K562 (cell line): ENCODE results near the gene IBTK. TPM values are rescaled to one million over a fixed set of nuclear protein-coding genes. Genes with fewer than 3 reads are reported as not detected.

Experiments
- ATAC-seq: fragments of 200-7000 bp; cut with Tn5 transposase; 3 replicates; pipeline ENCODE4 v1.9.1; 2020; ENCODE audit warnings: moderate library complexity
- BruUV-seq: library from RNA; stranded (reverse); fragments of 400-500 nt; replicated peaks from 2 replicates; lab custom pipeline; 2021; lab: Mats Ljungman, UMichigan
- CTCF ChIA-PET: fragments of 300-600 bp; formaldehyde crosslinking; extraction: SDS; loops from one replicate; lab custom pipeline; 2021; ENCODE audit warnings: low intra/inter-chr PET ratio; lab: Yijun Ruan, JAX
- POLR2A ChIA-PET: fragments of 300-600, 350-650 bp; sonication (Branson Sonifier 250); formaldehyde crosslinking; extraction: SDS; loops from one replicate; lab custom pipeline; 2021; ENCODE audit warnings: antibody characterized with exemption, inconsistent platforms; lab: Yijun Ruan, JAX
- DNase-seq, 4 experiments: peaks; one replicate each; pipeline versions ENCODE4 v3.0.0 to v3.0.0-alpha.2; 2011 to 2018; ENCODE audit warnings: low spot score in 3 of 4, mixed read lengths in 3 of 4; ENCODE audit errors: extremely low read depth in 1 of 4
- FAIRE-seq: peaks from 2 replicates; lab custom pipeline; 2011; peaks lifted over from hg19 to GRCh38; lab: Jason Lieb, UNC
- H2AFZ ChIP-seq: 2 replicates; pipeline ENCODE4 v1.6.0; 2011; ENCODE audit warnings: low read depth, low read length, control low read depth, inconsistent platforms
- H3K27ac ChIP-seq: fragments of 200-600 bp; 3 replicates; pipeline ENCODE4 v1.8.0; 2011; ENCODE audit warnings: low read depth, mild to moderate bottlenecking, control low read depth, inconsistent platforms, low read length, moderate library complexity, mixed read lengths; ENCODE audit errors: extremely low read depth
- H3K27me3 ChIP-seq, 2 experiments: fragments of 300-600 bp in 1 of 2; 2 replicates in 1 of 2; 3 replicates in 1 of 2; pipeline versions ENCODE4 v1.6.0 to v1.8.0; 2011; ENCODE audit warnings: inconsistent platforms in 2 of 2, low read length in 2 of 2, mild to moderate bottlenecking in 1 of 2, mixed read lengths in 1 of 2, moderate library complexity in 1 of 2; ENCODE audit not compliant: control insufficient read depth in 2 of 2, insufficient read depth in 2 of 2
- H3K36me3 ChIP-seq: fragments of 300-600 bp; 3 replicates; pipeline ENCODE4 v1.8.0; 2011; ENCODE audit warnings: mild to moderate bottlenecking, low read length, inconsistent platforms; ENCODE audit not compliant: control insufficient read depth, insufficient read depth
- H3K4me1 ChIP-seq, 2 experiments: fragments of 200-600 bp in 1 of 2; replicated peaks in 1 of 2; 2 replicates in 1 of 2; 3 replicates in 1 of 2; pipeline versions ENCODE4 v1.5.1 to v1.8.0; 2011; ENCODE audit warnings: inconsistent platforms in 2 of 2, low read length in 2 of 2, mild to moderate bottlenecking in 1 of 2, mixed read lengths in 1 of 2, moderate library complexity in 1 of 2; ENCODE audit not compliant: control insufficient read depth in 2 of 2, insufficient read depth in 2 of 2
- H3K4me2 ChIP-seq: 2 replicates; pipeline ENCODE4 v1.6.1; 2011; ENCODE audit warnings: low read length, control low read depth, inconsistent platforms, mixed read lengths; ENCODE audit not compliant: insufficient read depth
- H3K4me3 ChIP-seq: fragments of 200-600 bp; sonication (generic), shearing (Covaris generic); 2 replicates; pipeline ENCODE4 v1.5.1; 2016; ENCODE audit warnings: control low read depth, inconsistent platforms
- H3K79me2 ChIP-seq: fragments of 200-600 bp; 3 replicates; pipeline ENCODE4 v1.8.0; 2011; ENCODE audit warnings: low read length, inconsistent platforms; ENCODE audit not compliant: control insufficient read depth, insufficient read depth
- H3K9ac ChIP-seq, 2 experiments: 2 replicates each; pipeline versions ENCODE4 v1.6.0 to v1.6.1; 2011; ENCODE audit warnings: low read depth in 2 of 2, low read length in 2 of 2, control low read depth in 1 of 2, inconsistent platforms in 1 of 2, mild to moderate bottlenecking in 1 of 2, mixed read lengths in 1 of 2; ENCODE audit not compliant: insufficient read depth in 1 of 2
- H3K9me1 ChIP-seq: one replicate; pipeline ENCODE4 v1.6.0; 2011; ENCODE audit warnings: inconsistent platforms, mild to moderate bottlenecking, low read length, moderate library complexity; ENCODE audit not compliant: control insufficient read depth, insufficient read depth
- H3K9me3 ChIP-seq: replicated peaks from 2 replicates; pipeline ENCODE4 v1.5.1; 2011; ENCODE audit warnings: low read depth, low read length, inconsistent platforms; ENCODE audit not compliant: control insufficient read depth, insufficient read depth
- H4K20me1 ChIP-seq: replicated peaks from 2 replicates; pipeline ENCODE4 v1.6.1; 2011; ENCODE audit warnings: low read length, inconsistent platforms, mixed read lengths; ENCODE audit not compliant: control insufficient read depth, insufficient read depth
- DLX4 ChIP-seq: fragments of 250-450 bp; sonication (Bioruptor Pico); IDR thresholded peaks from 2 replicates; pipeline ENCODE4 v1.6.1; 2021; ENCODE audit warnings: mild to moderate bottlenecking
- DMBX1 ChIP-seq: fragments of 250-450 bp; sonication (Bioruptor Pico); IDR thresholded peaks from 2 replicates; pipeline ENCODE4 v1.8.0; 2022; ENCODE audit warnings: inconsistent platforms, mild to moderate bottlenecking, moderate library complexity, borderline replicate concordance
- IFI16 ChIP-seq: fragments of 250-450 bp; sonication (Bioruptor Pico); IDR thresholded peaks from 2 replicates; pipeline ENCODE4 v2.1.2; 2022; ENCODE audit warnings: mild to moderate bottlenecking, inconsistent platforms
- MYBL2 ChIP-seq, 2 experiments: fragments of 450-650 bp in 1 of 2; sonication (generic) in 1 of 2; formaldehyde crosslinking in 1 of 2; IDR thresholded peaks; 2 replicates each; pipeline versions ENCODE4 v1.6.1 to v1.8.1; 2017 to 2022; ENCODE audit warnings: borderline replicate concordance in 1 of 2, inconsistent platforms in 1 of 2, low read depth in 1 of 2, mild to moderate bottlenecking in 1 of 2, missing genetic modification reagents in 1 of 2, moderate library complexity in 1 of 2
- PHF20 ChIP-seq: fragments of 450-650 bp; IDR thresholded peaks from 2 replicates; pipeline ENCODE4 v1.6.1; 2018; ENCODE audit not compliant: partially characterized antibody
- POLR2A ChIP-seq: fragments of 450-650 bp; conservative IDR thresholded peaks from 2 replicates; pipeline ENCODE4 v1.6.1; 2016
- TCF7L2 ChIP-seq: fragments of 150-350 bp; IDR thresholded peaks from 2 replicates; pipeline ENCODE4 v1.6.1; 2016; ENCODE audit warnings: low read depth, mild to moderate bottlenecking, low read length, moderate library complexity
- TCFL5 ChIP-seq: fragments of 250-450 bp; sonication (Bioruptor Pico); conservative IDR thresholded peaks from 2 replicates; pipeline ENCODE4 v1.6.1; 2021; ENCODE audit warnings: mild to moderate bottlenecking, moderate library complexity, matching md5 sums
- TEAD2 ChIP-seq: fragments of 450-650 bp; IDR thresholded peaks from 2 replicates; pipeline ENCODE4 v1.6.1; 2016; ENCODE audit warnings: missing genetic modification characterization, control low read depth, missing compliant biosample characterization
- WHSC1 ChIP-seq: IDR thresholded peaks from one replicate; pipeline ENCODE4 v1.6.1; 2012; ENCODE audit warnings: low read length, control low read depth, inconsistent platforms
- ZBTB2 ChIP-seq: fragments of 450-650 bp; IDR thresholded peaks from 2 replicates; pipeline ENCODE4 v1.6.1; 2016; ENCODE audit warnings: antibody characterized with exemption
- ZKSCAN8 ChIP-seq: fragments of 200-800 bp; sonication (Bioruptor generic); IDR thresholded peaks from 2 replicates; pipeline ENCODE4 v1.6.1; 2016; ENCODE audit warnings: missing genetic modification characterization, missing compliant biosample characterization
- ZNF609 ChIP-seq: sonication (generic); formaldehyde crosslinking; IDR thresholded peaks from 2 replicates; pipeline ENCODE4 v1.8.1; 2023; ENCODE audit warnings: missing genetic modification reagents, mild to moderate bottlenecking, borderline replicate concordance
- WGBS: fragments of 100-300 bp; shearing (Covaris generic); methylation state at CpG from one replicate; pipeline ENCODE4 v1.1.6; 2016; ENCODE audit warnings: low coverage, mixed read lengths; ENCODE audit not compliant: insufficient coverage; ENCODE audit errors: missing lambda C conversion rate; 5-methylcytosine and 5-hydroxymethylcytosine counted together
- in situ Hi-C: fragments of 300-500 bp; cut with MboI; formaldehyde crosslinking; loops from 4 replicates; pipeline ENCODE4 v1.15.0; 2018; ENCODE audit warnings: inconsistent platforms, mixed read lengths
- intact Hi-C: fragments of 100-400 bp; cut with micrococcal nuclease; formaldehyde crosslinking; loops from 2 replicates; pipeline ENCODE4 v1.14.2; 2022
- polyA plus RNA-seq, 8 experiments: library from polyadenylated mRNA; depleted of rRNA in 4 of 8; stranded (reverse) in 5 of 8; unstranded in 3 of 8; fragments of >200 nt; fragmentation: Nextera tagmentation in 2 of 8; fragmentation: Illumina TruSeq in 1 of 8; extraction: Ambion mirVana in 2 of 8; extraction: Trizol in 1 of 8; gene quantifications; 2 replicates each; pipeline versions ENCODE4 v1.2.1 to v1.2.3, GENCODE V29; 2011 to 2014; ENCODE audit warnings: inconsistent platforms in 1 of 8, missing spikeins in 1 of 8
- total RNA-seq, 7 experiments: library from RNA; depleted of rRNA in 6 of 7; stranded (reverse); fragments of >200 nt in 6 of 7; fragmentation: Illumina TruSeq in 2 of 7; extraction: Trizol in 2 of 7; gene quantifications; 2 replicates each; pipeline versions ENCODE4 v1.2.1 to v1.2.3, GENCODE V29; 2011 to 2021; ENCODE audit warnings: low replicate concordance in 1 of 7

IBTK gene
- total and polyA plus RNA-seq, 9 of the 15 experiments (the other 6 are each of a cell fraction or from before 2014, with no cell fraction given), result 13.2 to 36.4 (median 21.8) TPM

- ChIA-PET CTCF (no interaction called here), POLR2A (no interaction called here)
- H3K9me3 ChIP-seq, result no peaks in the 10 kb centered on the region
- H3K4me2 ChIP-seq, result no peak overlapping the region
- DNase-seq (no peak), FAIRE-seq (no peak), ATAC-seq (no peak)
- BruUV-seq, result no TSS peak
- peaks cover 64% of the 10 kb centered on the region for H3K36me3 ChIP-seq
- no peaks in the 10 kb centered on the region for H3K9me1 ChIP-seq
- H3K4me3 ChIP-seq, result no peak overlapping the region
- intact Hi-C loops (loop anchor here (10.0 kb wide), 1 partner anchor 422 kb away; the partner anchor contains the start of gene TENT5A), in situ Hi-C loops (no loop called here)
- 100% methylated on average over 1 of the region's 1 CpG for WGBS
- H3K9ac ChIP-seq, result no peak overlapping the region
- H3K79me2 ChIP-seq, result no peaks in the 10 kb centered on the region
- no peaks in the 10 kb centered on the region for H4K20me1 ChIP-seq
- no peaks in the 10 kb centered on the region for H3K4me1 ChIP-seq
- no peak for TF ChIP-seq WHSC1
- no peak for TF ChIP-seq TEAD2 (tag)
- no peak for TF ChIP-seq MYBL2 (IDR thresholded peaks at IDR 0.05; ENCODE audit: low read depth)
- no peak for TF ChIP-seq MYBL2 (CRISPR knock-in tag; IDR thresholded peaks at IDR 0.05; ENCODE audit: borderline replicate concordance)
- TF ChIP-seq ZBTB2, result no peak
- no peak for TF ChIP-seq ZKSCAN8
- TF ChIP-seq PHF20, result no peak
- no peak for TF ChIP-seq IFI16 (CRISPR knock-in tag)
- TF ChIP-seq POLR2A, result no peak
- TF ChIP-seq ZNF609, result no peak
- TF ChIP-seq TCF7L2, result no peak
- no peak for TF ChIP-seq DMBX1 (CRISPR knock-in tag)
- TF ChIP-seq DLX4 (CRISPR knock-in tag), result no peak
- no peak for TF ChIP-seq TCFL5 (CRISPR knock-in tag)
- H3K27me3 ChIP-seq, result no peaks in the 10 kb centered on the region
- no peak overlapping the region for H2AFZ ChIP-seq
- no peak overlapping the region for H3K27ac ChIP-seq
Measured at GRCh38 chr6:82176616-82177015, 70.9 kb downstream of the IBTK start.
